Left renal pelvis (tissue), 4 donors: ENCODE measurements around the gene B4GALT4. TPM values are rescaled to one million over a fixed set of nuclear protein-coding genes. Genes with fewer than 3 reads are reported as not detected.

Experiments
- polyA plus RNA-seq, 4 donors: library from polyadenylated mRNA; unstranded; fragments of 120-200 nt; gene quantifications; one replicate each; pipeline ENCODE4 v1.2.1, GENCODE V29; 2013; ENCODE audit not compliant: insufficient read length in 4 of 4

Gene B4GALT4
- polyA plus RNA-seq, 4 donors = 26.7 to 37.1 (median 35.3) TPM

Other genes starting within 250 kb of the B4GALT4 start
- gene IGSF11, start 206.0 kb downstream of the B4GALT4 start, polyA plus RNA-seq = 1 to 10 TPM; 1.9 to 6.4 (median 4.5) TPM
- not detected for gene TEX55, start 94.7 kb downstream of the B4GALT4 start, polyA plus RNA-seq
- gene UPK1B, start 67.3 kb downstream of the B4GALT4 start, polyA plus RNA-seq = 10 to 100 TPM in 1 of 4 donors, 1 to 10 TPM in 2, under 1 TPM in 1; 0.26 to 18.9 (median 9.1) TPM
- gene ARHGAP31, start 53.5 kb upstream of the B4GALT4 start, polyA plus RNA-seq = 10 to 100 TPM; 11.1 to 15.3 (median 12.7) TPM
- 10 to 100 TPM; 47.5 to 81.1 (median 56.8) TPM for gene TMEM39A, start 222.7 kb upstream of the B4GALT4 start, polyA plus RNA-seq
- 10 to 100 TPM; 19.5 to 29.2 (median 27.0) TPM for gene POGLUT1, start 228.1 kb upstream of the B4GALT4 start, polyA plus RNA-seq